Stimulated activated CD8-positive, alpha-beta memory T cell treated with anti-CD3 and anti-CD28 coated beads, Interleukin-15, amount 100 ng/mL, for 4 hours (primary cell): ENCODE results near the gene MMP23B.
"Not testable (repeated sequence)": the region's sequence is repeated elsewhere in the genome, so short reads cannot be mapped to it uniquely, and the experiment has no call there.

Experiments used
- DNase-seq, 2 donors: peaks; one replicate each; pipeline ENCODE4 v3.0.0-alpha.2; 2020; ENCODE audit warnings: low read depth in 2 of 2

Gene MMP23B

DNA sequence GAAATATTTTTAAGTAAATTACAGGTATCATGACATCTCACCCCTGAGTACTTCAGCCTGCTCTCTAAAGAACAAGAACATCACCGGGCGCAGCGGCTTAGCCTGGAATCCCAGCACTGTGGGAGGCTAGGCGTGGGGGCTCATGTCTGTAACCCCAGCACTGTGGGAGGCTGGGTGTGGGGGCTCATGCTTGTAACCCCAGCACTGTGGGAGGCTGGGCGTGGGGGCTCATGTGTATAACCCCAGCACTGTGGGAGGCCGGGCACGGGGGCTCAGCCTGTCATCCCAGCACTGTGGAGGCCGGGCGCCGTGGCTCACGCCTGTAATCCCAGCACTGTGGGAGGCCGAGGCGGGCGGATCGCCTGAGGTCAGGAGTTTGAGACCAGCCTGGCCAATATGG, 34.6 kb downstream of the MMP23B start:
- no peak for DNase-seq

DNA sequence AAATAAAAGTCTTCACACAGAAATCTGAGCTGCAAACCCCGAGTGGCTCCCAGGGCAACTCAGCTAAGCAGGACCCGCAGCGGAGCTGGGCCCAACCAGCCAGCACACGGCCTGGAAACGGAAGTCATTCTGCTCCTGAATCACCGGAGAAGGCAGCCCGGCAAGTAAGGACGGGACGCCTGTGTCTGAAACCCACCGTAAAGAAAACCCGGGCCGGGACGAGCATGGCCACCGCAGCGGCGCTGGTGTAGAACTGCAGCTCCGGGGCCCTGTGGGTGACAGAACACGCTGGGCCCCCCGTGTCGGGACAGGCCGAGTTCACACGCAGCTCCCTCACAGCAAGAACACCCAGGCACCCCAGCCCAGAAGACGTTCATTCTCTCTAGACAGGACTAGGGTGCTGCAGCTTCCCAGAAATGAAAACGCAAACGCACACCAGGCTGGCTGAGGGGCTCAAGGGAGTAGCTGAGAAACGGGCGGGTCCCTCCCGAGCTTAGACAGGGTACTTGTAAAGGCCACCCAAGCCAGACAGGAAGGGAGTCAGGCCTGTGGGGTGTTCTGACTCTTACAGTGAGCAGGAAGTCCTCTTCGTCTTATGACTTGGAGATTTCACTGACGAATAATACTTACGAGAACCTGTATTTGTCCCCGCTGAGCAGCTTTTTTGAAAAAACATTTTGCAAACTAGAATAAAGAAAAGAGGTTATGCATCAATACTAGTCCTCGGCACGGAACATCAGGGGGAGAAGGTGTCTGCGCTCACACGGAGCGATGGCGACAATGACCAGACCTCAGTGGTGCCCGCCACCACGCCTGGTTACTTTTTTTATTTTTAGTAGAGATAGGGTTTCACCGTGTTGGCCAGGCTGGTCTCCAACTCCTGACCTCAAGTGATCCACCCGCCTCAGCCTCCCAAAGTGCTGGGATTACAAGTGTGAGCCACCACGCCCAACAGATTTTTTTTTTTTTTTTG, 37.8 kb downstream of the MMP23B start:
- DNase-seq = no peak

DNA sequence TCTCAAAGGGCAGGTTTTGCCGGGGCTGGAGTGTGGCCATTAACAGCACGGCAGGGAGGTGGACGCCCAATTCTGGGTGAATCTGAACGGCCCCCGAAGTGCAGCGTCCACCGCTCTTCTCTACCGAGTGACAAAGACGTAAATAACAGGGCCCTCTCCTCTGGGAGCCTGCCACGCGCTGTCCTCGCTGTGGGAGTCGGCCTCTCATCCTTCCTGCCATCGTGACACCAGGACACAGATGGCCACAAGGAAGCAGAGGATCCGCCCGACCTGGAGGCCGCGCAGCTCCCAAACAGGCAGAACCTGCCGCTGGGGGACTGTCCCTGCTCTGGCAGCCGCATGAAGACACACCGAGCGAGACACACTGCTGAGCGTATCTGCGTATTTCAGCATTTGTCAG, 38.9 kb downstream of the MMP23B start:
- DNase-seq = no peak

DNA sequence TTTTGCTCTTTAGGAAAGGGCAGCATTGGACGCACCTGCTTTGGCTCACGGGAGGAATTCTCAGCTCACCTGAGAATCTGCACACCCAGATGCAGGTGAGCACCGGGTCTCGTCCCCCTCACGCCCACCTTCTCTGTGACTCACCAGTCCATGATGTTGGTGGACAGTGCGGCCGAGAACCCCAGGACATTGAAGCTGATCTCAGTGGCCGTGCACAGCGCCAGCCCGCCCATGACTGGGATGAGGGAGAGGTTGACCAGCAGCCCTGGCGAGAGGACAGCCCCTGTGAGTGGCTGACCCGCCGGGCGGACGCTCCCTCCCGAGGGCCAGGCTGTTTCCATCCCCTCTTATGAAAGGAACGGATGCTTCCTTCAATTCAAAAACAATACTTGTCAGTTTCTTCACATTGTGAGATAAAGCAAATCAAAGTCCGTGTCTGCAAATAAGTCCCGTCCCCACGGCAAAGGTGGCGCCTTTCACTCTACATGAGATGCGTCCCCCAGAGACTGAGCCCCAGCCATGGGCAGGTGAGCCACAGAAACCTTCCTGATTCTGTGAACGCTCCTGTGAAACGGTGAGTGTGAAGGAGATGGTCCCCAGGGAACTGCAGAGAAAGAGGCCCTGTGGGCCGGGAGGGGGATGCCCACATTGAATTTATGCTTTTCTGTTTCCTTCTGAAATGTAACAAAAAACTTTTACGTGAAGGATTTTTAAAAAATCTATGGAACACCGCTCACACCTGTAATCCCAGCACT, 39.6 kb downstream of the MMP23B start:
- no peak for DNase-seq

DNA sequence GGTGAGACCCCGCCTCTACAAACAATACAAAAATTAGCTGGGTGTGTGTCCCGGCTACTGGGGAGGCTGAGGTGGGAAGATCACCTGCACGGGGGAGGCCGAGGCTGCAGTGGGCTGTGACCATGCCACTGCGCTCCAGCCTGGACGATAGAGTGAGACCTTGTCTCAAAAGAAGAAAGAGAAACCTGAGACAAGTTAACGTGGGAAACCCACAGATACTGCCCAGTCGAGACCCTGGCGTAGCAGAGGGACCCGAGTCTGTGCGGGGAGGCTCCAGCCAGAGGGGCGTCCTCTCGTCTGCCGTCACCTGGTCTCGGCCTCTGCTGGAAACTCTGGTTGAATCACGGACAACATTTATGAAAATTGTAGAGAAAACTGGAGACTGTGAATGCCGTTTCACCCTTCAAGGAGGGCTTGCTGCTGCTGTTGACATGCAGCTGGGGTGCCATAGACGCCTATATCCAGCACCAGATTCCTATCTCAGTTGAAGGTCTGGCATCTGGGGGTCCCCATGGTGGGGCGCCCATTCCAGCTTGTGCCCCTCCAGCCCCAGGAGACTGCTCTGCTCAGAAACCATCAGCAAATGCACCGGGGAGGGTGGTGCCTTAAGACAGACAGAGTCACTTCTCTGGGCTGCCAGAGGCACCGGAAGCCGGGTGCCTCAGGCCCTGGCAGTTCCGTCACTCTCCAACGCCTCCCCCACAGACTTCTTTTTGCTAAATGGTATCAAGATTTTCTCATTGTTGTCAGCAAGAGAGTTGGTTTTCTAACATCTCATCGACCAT, 40.4 kb downstream of the MMP23B start:
- no peak for DNase-seq

DNA sequence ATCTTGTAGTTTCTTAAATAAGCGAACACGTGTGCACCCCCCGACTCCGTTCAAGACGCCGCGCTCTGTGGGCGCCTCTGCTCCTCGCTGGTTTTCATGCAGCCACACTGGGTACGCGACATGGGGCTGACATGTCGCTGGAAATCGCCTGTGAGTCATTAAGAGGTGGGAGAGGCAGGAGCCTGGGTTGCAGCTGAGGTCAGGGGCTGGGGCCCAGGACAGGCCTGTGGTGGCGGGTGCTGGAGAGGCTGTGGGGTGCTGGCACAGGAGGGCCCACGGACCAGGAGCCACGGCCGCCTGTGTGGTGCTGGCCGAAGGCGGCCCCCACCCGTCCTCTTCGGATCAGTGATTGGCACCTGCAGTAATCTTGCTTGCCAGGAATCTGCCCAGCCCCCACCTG, 42.8 kb downstream of the MMP23B start:
- DNase-seq = not testable (repeated sequence)

DNA sequence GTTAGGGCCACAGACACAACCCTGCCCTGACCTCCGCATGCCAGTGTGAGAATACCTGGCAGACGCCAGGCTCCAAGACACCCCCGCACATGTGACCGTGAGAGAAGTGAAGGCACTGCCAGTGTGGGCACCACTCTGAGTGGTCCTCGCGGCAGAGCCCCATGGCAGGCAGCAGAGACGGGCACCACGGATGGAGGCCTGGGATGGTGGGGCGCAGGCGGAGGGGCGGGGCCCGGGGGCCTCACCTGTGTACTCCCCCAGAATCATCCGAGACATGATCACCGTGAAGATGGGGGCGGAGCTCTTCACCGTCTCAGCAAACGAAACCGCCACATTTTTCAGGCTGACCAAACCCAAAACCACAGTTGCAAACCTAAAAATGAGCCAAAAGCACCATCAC, 43.2 kb downstream of the MMP23B start:
- DNase-seq = not testable (repeated sequence)

DNA sequence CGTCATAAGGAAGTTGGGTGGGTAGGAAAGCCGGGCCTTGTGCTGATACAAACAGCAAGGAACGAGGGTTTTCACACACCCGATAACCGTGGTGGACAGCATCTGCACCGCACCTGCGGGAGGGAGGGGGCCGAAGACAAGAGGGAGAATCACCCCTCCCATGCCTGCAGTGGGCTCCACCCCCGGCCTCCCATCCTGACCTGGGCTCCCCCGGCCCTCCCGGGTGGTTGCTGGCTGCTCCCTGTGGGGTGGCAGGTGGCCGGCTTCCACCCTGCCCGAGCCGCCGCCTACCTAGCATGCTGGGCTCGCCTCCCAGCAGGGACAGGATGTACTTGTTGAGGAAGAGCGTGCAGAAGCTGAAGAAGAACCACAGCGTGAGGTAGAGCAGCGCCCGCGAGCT, 44.1 kb downstream of the MMP23B start:
- DNase-seq = not testable (repeated sequence)

DNA sequence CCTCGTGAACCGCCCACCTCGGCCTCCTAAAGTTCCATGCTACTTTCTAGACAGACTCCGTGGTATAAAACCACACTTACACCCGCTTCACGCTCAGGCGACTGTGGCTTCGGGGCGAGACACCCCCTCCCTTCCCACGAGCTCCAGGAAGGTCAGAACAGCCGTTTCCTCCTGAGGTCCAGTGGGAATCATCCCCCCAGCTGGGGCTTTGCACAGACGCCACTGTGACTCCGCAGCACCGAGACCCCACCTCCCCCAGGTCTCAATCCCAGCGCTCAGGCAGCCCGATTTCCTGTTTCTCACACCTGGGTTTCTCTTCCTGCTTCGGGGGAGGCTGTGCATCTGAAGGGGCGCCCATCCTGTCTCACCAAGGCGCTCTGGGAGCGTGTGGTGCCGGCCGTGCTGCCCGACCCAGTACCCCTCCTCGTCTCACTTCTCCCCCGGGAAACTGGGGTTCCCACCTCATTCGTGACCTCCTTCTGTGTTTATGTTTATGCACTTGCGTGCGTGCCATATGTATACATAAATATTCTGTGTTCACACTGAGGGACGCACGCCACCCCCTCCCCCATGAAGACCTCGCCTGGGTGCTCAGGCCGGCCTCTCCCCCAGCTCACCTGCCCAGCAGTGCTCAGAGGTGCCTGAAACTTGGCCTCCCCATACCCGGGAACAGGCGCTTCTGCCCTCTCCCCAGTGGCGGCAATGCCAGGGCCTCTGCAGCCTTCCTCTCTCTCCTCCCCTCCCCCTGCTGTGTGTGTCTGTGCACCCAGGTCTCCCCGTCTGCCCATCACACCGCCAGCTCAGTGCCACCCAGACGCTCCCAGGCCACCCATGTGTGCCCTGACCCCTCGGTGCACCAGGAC, 46.0 kb downstream of the MMP23B start:
- DNase-seq = peak; percentile 14 to 17

DNA sequence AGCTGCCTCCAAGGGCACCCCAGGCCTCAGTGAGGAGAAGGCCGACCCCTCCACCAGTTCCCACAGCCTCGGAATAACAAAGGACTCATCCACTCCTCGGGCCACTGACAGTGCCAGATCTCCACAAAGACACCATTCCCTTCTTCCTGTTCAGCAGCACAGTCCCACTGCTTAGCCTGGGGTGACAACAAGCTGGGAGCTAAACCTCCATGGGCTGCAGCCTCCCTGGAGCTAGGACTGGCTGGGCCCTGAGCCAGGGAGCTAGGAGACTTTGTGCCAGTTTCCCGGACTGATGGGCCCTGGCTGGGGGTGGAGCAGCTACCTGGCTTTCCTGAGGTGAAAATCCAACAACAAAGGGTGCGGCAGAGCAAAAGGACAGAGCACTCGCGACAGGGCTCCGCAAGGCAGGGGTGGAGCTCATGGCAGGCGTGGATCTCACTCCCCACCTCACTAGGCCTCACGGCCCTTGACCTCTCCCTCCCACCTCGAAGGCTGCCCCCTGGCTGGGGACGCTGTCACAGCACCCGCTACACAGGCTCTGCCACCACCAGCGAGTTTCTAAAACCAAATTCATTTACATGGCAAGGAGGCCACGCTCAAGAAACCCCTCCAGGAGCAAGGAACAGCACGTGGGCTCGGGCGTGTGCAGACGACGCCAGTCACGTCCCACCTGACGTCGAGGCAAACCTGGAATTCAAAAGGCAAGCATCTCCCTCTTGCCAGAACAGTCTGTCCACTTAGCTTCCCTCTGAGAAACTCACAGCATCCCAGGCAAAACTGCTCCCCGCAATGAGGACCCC, 46.8 kb downstream of the MMP23B start:
- DNase-seq = no peak

DNA sequence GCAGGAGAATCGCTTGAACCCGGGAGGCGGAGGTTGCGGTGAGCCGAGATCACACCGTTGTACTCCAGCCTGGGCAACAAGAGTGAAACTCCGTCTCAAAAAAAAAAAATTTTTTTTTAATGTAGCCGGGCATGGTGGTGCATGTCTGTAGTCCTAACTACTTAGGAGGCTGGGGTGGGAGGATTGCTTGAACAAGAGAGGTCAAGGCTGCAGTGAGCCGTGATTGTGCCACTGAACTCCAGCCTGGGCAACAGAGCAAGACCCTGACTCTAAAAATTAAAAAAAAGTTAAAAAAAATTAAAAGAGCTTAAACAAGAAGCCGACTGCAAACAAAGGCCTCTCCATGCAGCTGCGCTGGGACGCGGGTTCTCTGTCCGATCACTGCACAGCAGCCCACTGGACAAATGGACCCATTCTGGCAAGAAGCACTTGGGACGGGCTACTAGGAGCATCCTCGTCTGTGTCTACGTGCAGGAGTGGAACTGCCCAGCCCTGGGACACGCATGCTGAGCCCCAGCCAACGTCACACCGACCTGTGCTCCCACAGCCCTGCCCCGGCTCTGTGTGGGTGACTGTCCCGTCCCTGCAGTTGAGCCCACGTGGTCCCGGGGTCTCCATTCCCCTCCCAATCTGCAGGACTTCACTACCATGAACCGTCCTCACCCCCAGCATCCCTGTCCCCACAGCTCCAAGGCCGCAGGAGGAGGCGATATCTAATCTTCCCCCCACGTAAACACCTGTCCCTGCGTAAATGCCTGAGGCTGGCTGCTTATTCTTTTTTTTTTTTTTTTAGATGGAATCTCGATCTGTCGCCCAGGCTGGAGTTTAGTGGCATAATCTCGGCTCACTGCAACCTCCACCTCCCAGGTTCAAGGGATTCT, 48.3 kb downstream of the MMP23B start:
- no peak for DNase-seq

DNA sequence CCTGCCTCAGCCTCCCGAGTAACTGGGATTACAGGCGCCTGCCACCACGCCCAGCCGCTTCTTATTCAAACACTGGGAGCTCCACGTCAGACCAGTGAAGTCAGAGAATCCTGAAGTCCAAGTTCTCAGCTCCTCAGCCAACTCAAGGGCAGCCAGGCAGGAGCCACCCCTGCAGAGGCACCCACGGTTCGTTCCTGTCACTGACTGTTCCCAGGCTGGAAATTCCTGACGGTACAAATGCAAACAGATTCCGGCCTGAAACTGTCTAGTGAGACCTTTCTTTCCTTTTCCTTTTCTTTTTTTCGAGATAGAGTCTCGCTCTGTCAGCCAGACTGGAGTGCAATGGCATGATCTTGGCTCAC, 48.9 kb downstream of the MMP23B start:
- DNase-seq = no peak

DNA sequence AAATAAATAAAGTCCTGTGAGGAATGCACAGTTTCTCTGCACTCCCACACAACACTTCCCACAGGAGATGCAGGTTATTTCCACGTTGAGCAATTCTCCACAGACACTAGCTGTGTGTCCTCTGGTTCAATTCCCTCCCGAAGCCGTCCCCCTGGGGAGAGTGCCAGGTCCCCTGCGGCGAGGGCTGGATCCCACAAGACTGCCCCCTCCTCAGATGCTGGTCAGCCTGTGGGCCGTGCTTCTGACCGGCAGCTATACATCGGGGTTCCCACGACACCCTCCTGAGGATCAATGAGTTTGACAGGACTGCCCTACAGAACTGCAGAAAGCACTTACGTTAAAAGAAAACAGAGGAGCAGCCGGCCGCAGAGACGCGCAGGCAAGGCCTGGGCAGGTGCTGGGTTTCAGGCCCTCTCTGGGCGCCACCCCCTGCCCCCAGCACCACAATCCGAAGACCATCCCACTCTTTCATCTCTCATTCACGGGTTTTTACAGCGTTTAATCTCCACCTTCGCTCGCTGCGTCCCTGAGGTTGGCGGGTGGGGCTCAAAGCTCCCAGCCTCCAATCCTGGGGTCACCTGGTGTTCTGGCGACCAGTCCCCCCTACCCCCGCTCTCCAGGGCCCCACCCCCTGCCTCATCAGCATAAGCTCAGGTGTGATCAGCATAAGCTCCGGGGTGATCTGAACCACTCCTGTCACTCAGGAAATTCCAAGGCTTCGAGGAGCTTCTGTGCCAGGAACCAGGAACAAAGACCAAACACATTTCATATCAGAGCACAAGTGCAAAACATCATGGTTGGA, 51.3 kb downstream of the MMP23B start:
- DNase-seq = no peak
